Fibroblast of villous mesenchyme (primary cell): Measurements from ENCODE around the gene PRIMA1. TPM values are rescaled to one million over a fixed set of nuclear protein-coding genes. Genes with fewer than 3 reads are reported as not detected.

ENCODE experiments used
- DNase-seq: peaks from one replicate; pipeline ENCODE4 v3.0.0-alpha.2; 2010; ENCODE audit warnings: low read depth
- H3K4me3 ChIP-seq: 2 replicates; pipeline ENCODE4 v1.5.1; 2011; ENCODE audit warnings: low read depth, mild to moderate bottlenecking, low read length
- CTCF ChIP-seq: IDR thresholded peaks from 2 replicates; pipeline ENCODE4 v1.5.1; 2012; ENCODE audit warnings: low read depth, mild to moderate bottlenecking, low read length; ENCODE audit not compliant: insufficient read depth
- total RNA-seq: library from RNA; depleted of rRNA; stranded (reverse); fragments of >200 nt; gene quantifications from 2 replicates; pipeline ENCODE4 v1.2.3, GENCODE V29; 2012

The PRIMA1 gene
- total RNA-seq, 1 donor = not detected

- no peak for DNase-seq
- no peak overlapping the region for H3K4me3 ChIP-seq
- TF ChIP-seq CTCF = no peak
These were observed 74.4 kb downstream of the PRIMA1 start for GRCh38 chr14:93713726-93714405.

GRCh38 chr14:93712838-93713724 is 75.2 kb downstream of the PRIMA1 start:
- no peak for DNase-seq
- no peak overlapping the region for H3K4me3 ChIP-seq
- no peak for TF ChIP-seq CTCF

GRCh38 chr14:93712079-93712837 is 76.0 kb downstream of the PRIMA1 start:
- TF ChIP-seq CTCF = no peak
- no peak for DNase-seq
- no peak overlapping the region for H3K4me3 ChIP-seq

GRCh38 chr14:93709249-93709648 is 79.0 kb downstream of the PRIMA1 start:
- H3K4me3 ChIP-seq = no peak overlapping the region
- no peak for DNase-seq
- TF ChIP-seq CTCF = no peak

GRCh38 chr14:93708800-93709199 is 79.5 kb downstream of the PRIMA1 start:
- TF ChIP-seq CTCF = no peak
- no peak for DNase-seq
- H3K4me3 ChIP-seq = no peak overlapping the region

GRCh38 chr14:93708311-93708734 is 80.0 kb downstream of the PRIMA1 start:
- DNase-seq = no peak
- TF ChIP-seq CTCF = no peak
- no peak overlapping the region for H3K4me3 ChIP-seq
